Measurements from ENCODE around the gene BCAR3.

Gene BCAR3

GRCh38 chr1:93565496-93566206 is 116.0 kb downstream of the BCAR3 start:
- TF ChIP-seq CTCF (IDR thresholded peaks at IDR 0.05), result no peak
- no peaks in the 10 kb centered on the region for H3K79me2 ChIP-seq
- no peak overlapping the region for H2AFZ ChIP-seq
- no peak overlapping the region for H3K4me3 ChIP-seq (ENCODE audit: low read depth, low read length)
- no peaks in the 10 kb centered on the region for H3K9me3 ChIP-seq (ENCODE audit: control insufficient read depth, low read length)
- no peak overlapping the region for H3K4me2 ChIP-seq (ENCODE audit: low read length)
- no peaks in the 10 kb centered on the region for H3K27me3 ChIP-seq (ENCODE audit: control insufficient read depth, insufficient read depth, low read length)
- H3K36me3 ChIP-seq (ENCODE audit: control insufficient read depth, insufficient read depth, low read length), result no peaks in the 10 kb centered on the region
- no peaks in the 10 kb centered on the region for H3K4me1 ChIP-seq
- H3K9ac ChIP-seq, result no peak overlapping the region
- H3K27ac ChIP-seq, result no peak overlapping the region

GRCh38 chr1:93559695-93560094 is 121.9 kb downstream of the BCAR3 start:
- TF ChIP-seq CTCF (IDR thresholded peaks at IDR 0.05), result no peak

GRCh38 chr1:93559045-93559444 is 122.6 kb downstream of the BCAR3 start:
- no peak for TF ChIP-seq CTCF (IDR thresholded peaks at IDR 0.05)
- Histone ChIP-seq H3K79me2 (no peaks in the 10 kb centered on the region), H3K4me2 (ENCODE audit: low read length) (no peak overlapping the region), H3K4me1 (peaks cover 7% of the 10 kb centered on the region), H3K36me3 (ENCODE audit: control insufficient read depth, insufficient read depth, low read length) (no peaks in the 10 kb centered on the region), H3K27ac (no peak overlapping the region), H3K4me3 (ENCODE audit: low read depth, low read length) (no peak overlapping the region), H3K9ac (no peak overlapping the region), H3K27me3 (ENCODE audit: control insufficient read depth, insufficient read depth, low read length) (no peaks in the 10 kb centered on the region), H2AFZ (no peak overlapping the region), H3K9me3 (ENCODE audit: control insufficient read depth, low read length) (no peaks in the 10 kb centered on the region)

More at GRCh38 chr1:93559695-93560094, 121.9 kb downstream of the BCAR3 start:
- H3K4me3 ChIP-seq (ENCODE audit: low read depth, low read length), result no peak overlapping the region
- H3K79me2 ChIP-seq, result no peaks in the 10 kb centered on the region
- no peak overlapping the region for H3K4me2 ChIP-seq (ENCODE audit: low read length)
- no peaks in the 10 kb centered on the region for H3K36me3 ChIP-seq (ENCODE audit: control insufficient read depth, insufficient read depth, low read length)
- H2AFZ ChIP-seq, result no peak overlapping the region
- no peaks in the 10 kb centered on the region for H3K9me3 ChIP-seq (ENCODE audit: control insufficient read depth, low read length)
- H3K27ac ChIP-seq, result no peak overlapping the region
- H3K9ac ChIP-seq, result no peak overlapping the region
- H3K27me3 ChIP-seq (ENCODE audit: control insufficient read depth, insufficient read depth, low read length), result no peaks in the 10 kb centered on the region
- H3K4me1 ChIP-seq, result peaks cover 7% of the 10 kb centered on the region

GRCh38 chr1:93556291-93556690 is 125.3 kb downstream of the BCAR3 start:
- peaks cover 13% of the 10 kb centered on the region for H3K4me1 ChIP-seq
- H3K27me3 ChIP-seq (ENCODE audit: control insufficient read depth, insufficient read depth, low read length), result no peaks in the 10 kb centered on the region
- H3K9ac ChIP-seq, result no peak overlapping the region
- H3K79me2 ChIP-seq, result no peaks in the 10 kb centered on the region
- no peak for TF ChIP-seq CTCF (IDR thresholded peaks at IDR 0.05)
- no peaks in the 10 kb centered on the region for H3K9me3 ChIP-seq (ENCODE audit: control insufficient read depth, low read length)
- no peaks in the 10 kb centered on the region for H3K36me3 ChIP-seq (ENCODE audit: control insufficient read depth, insufficient read depth, low read length)
- H2AFZ ChIP-seq, result peak overlapping the region; percentile 53
- peak overlapping the region; percentile 42 for H3K27ac ChIP-seq
- H3K4me2 ChIP-seq (ENCODE audit: low read length), result no peak overlapping the region
- H3K4me3 ChIP-seq (ENCODE audit: low read depth, low read length), result no peak overlapping the region
